Measurements from ENCODE around the gene TNRC6C.

The TNRC6C gene

DNA sequence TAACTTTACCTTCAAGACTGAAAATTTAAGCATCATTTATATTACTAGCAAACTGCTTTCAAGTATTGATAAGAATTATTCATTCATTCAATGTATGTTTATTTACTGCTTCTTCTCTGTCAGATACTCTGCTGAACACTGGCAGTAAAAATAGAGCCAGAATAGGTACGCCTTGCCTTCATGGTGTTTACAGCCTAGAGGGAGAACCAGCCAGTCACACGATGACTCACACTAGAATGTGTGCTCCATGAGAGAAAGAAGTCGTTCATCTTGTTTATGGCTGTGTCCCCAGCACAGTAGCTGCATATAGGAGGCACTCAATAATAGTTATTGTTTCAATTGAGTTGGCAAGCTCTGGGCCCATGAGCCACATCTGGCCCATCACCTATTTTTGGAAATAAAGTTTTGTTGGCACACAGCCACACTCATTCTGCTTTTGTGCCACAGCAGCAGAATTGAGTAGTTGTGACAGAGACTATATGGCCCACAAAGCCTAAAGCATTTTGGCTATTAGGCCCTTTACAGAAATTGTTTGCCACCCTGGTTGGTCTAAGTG, 85.9 kb downstream of the TNRC6C start:
- no peak overlapping the region for H3K4me3 ChIP-seq (ENCODE audit: control insufficient read depth, low read depth, low read length)
- DNase-seq (ENCODE audit: low read depth) = no peak
- TF ChIP-seq, protein P1, sequence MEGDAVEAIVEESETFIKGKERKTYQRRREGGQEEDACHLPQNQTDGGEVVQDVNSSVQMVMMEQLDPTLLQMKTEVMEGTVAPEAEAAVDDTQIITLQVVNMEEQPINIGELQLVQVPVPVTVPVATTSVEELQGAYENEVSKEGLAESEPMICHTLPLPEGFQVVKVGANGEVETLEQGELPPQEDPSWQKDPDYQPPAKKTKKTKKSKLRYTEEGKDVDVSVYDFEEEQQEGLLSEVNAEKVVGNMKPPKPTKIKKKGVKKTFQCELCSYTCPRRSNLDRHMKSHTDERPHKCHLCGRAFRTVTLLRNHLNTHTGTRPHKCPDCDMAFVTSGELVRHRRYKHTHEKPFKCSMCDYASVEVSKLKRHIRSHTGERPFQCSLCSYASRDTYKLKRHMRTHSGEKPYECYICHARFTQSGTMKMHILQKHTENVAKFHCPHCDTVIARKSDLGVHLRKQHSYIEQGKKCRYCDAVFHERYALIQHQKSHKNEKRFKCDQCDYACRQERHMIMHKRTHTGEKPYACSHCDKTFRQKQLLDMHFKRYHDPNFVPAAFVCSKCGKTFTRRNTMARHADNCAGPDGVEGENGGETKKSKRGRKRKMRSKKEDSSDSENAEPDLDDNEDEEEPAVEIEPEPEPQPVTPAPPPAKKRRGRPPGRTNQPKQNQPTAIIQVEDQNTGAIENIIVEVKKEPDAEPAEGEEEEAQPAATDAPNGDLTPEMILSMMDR (IDR thresholded peaks at IDR 0.05; ENCODE audit: control insufficient read depth, insufficient read depth, low read depth, low read length, missing control alignments) = no peak

GRCh38 chr17:78045316-78045715, 86.8 kb downstream of the TNRC6C start:
- DNase-seq (ENCODE audit: low read depth) = no peak
- H3K4me3 ChIP-seq (ENCODE audit: control insufficient read depth, low read depth, low read length) = no peak overlapping the region
- TF ChIP-seq, protein P1 (IDR thresholded peaks at IDR 0.05; ENCODE audit: control insufficient read depth, insufficient read depth, low read depth, low read length, missing control alignments) = no peak

- no peak for DNase-seq (ENCODE audit: low read depth)
- TF ChIP-seq, protein P1 (IDR thresholded peaks at IDR 0.05; ENCODE audit: control insufficient read depth, insufficient read depth, low read depth, low read length, missing control alignments) = no peak
Observed at GRCh38 chr17:78046923-78047322, 88.4 kb downstream of the TNRC6C start.

DNA sequence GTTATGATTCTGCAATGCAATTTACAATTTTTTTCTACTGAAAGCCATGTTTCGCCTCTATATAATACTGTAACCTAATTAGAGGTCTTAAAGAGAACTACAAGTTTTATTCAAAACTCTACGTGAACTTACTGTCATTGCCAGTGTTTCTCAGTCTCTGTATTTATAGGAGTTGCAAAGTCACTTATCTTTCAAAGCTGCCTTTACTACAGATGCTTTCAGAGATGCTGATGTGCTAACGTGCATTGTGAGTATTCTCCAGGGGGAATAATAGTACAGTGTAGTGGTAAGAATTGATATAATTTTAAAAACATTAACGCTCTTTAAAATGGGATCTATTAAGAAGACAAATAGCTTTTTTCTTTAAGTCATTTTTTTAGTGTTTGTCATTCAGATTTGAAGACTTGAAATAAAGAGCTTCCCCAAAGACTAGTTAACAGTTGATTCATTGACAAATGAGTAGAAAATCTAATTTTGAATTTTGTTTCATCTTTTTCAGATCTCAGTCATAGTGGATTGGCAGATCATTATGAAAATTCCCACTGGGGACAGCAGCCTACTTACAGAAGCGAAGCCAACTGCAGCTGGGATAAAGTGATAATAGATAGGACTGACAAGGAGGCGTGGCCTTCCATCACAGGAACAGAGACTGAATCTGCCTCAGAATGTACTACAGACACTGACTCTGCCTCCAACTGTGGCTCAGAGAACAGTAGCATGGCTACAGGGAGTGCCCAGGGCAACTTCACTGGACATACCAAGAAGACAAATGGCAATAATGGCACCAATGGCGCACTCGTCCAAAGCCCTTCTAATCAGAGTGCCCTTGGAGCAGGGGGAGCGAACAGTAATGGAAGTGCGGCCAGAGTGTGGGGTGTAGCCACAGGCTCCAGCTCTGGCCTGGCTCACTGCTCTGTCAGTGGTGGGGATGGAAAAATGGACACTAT, 90.1 kb downstream of the TNRC6C start:
- TF ChIP-seq, protein P1 (IDR thresholded peaks at IDR 0.05; ENCODE audit: control insufficient read depth, insufficient read depth, low read depth, low read length, missing control alignments) = no peak
- no peak overlapping the region for H3K4me3 ChIP-seq (ENCODE audit: control insufficient read depth, low read depth, low read length)
- no peak for DNase-seq (ENCODE audit: low read depth)

More at GRCh38 chr17:78046923-78047322, 88.4 kb downstream of the TNRC6C start:
- H3K4me3 ChIP-seq (ENCODE audit: control insufficient read depth, low read depth, low read length) = no peak overlapping the region

DNA sequence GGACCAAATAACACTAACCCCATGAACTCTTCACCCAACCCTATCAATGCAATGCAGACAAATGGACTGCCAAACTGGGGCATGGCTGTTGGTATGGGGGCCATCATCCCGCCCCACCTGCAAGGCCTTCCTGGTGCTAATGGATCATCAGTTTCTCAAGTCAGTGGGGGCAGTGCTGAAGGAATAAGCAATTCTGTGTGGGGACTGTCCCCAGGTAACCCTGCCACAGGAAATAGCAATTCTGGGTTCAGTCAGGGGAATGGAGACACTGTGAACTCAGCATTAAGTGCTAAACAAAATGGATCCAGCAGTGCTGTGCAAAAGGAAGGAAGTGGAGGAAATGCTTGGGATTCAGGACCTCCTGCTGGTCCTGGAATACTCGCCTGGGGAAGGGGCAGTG, 91.1 kb downstream of the TNRC6C start:
- TF ChIP-seq, protein P1 (IDR thresholded peaks at IDR 0.05; ENCODE audit: control insufficient read depth, insufficient read depth, low read depth, low read length, missing control alignments) = no peak
- H3K4me3 ChIP-seq (ENCODE audit: control insufficient read depth, low read depth, low read length) = no peak overlapping the region
- no peak for DNase-seq (ENCODE audit: low read depth)

- no peak for DNase-seq (ENCODE audit: low read depth)
Observed at GRCh38 chr17:78051186-78051972, 92.9 kb downstream of the TNRC6C start.

More at GRCh38 chr17:78051186-78051972, 92.9 kb downstream of the TNRC6C start:
- TF ChIP-seq, protein P1 (IDR thresholded peaks at IDR 0.05; ENCODE audit: control insufficient read depth, insufficient read depth, low read depth, low read length, missing control alignments) = no peak
- H3K4me3 ChIP-seq (ENCODE audit: control insufficient read depth, low read depth, low read length) = no peak overlapping the region
